ENCODE data around the gene SLC23A1.

The SLC23A1 gene

DNA sequence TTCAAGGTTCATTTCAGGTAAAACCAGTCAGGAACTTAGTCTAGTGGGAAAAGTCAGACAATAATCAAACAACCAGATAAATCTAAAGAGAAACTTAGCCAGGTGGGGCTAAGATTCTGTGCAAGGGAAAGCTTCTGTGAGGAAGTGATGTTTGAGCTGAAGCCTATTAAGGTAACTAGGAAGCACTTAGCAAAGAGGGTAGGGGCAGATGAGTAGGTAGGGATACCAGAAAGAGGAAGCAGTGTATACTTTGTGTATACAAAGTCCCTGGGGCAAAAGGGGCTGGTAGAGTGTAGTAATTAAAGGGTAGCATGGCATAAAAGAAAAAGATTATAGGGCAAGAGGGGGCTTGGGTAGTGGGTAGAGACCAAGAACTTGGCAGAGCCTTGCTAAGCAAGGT lies 24.4 kb upstream of the SLC23A1 start:
- DNase-seq (ENCODE audit: low read depth), result no peak

- DNase-seq (ENCODE audit: low read depth), result no peak
Observed at GRCh38 chr5:139406963-139407362, 23.9 kb upstream of the SLC23A1 start.

DNA sequence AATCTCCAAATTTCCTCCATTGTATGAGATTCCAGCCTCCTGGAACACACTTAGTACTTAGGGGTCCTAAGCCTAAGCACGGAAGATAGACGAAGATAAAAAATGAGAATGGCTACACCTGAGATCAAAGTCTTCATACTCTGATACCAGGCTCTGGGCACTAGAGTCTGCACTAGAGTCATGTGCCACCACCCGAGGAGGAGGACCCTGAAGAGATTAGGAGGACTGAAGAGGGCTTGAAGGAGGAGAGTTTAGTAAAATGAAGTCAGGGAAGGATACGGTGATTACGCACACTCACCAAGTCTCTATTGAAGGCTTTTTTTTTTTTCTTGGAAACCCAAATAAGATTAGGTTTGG lies 21.4 kb upstream of the SLC23A1 start:
- no peak for DNase-seq (ENCODE audit: low read depth)

DNA sequence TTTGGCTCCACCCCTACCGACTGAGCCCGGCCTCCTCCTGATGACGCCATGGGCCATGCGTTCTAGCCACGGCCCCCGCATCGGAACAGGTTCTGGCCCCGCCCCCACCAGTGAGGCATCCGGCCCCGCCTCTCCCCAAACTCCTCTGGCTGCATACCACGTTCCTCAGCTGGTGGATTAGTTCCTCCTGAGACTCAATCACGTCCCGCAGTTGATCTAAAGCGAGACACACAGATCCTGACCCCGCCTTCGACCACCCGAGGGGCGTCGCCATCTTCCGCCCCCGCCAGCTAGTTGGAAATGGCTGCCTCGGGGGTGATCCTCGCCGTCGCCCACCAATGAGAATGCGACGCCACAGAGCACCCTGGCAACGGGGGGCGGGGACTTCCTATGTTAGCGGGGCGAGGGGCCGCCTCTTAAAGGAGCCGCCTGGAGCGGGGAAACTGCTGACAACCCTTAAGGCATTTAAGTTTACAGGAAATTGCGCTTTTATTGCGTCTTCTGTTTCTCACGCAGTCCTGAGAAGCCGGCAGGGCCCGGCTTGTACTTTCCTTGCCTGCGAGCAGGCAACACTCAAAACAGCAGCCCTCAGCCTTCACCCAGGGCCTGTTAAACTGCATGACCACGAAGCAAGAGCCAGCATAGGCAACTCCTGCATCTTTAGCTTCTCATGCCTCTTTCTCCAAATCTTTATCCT lies 20.8 kb upstream of the SLC23A1 start, which contains the start of gene SPATA24:
TSS of gene SPATA24 (minus strand) at position 303 of the 697 bp plus-strand sequence. CDS start at position 274, 29 bp downstream.
- peak; percentile 99 for DNase-seq (ENCODE audit: low read depth)

DNA sequence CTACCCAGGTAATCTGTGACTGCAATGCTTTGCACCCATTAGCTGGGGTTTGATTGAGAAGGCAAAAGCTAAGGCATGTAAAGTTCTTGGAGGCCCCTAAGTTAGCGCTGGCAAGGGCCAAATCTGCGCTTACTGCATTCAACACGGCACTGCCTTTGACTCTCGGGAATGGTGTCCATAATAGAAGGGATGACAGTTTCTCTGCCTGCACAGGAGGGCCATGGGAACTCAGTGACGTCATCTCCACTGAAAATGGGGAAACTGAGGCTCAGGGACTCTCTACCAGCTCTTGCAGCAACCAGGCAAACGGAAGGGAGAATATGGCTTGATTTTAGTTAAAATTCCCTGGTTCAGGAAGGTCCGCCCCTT lies 20.3 kb upstream of the SLC23A1 start:
- DNase-seq (ENCODE audit: low read depth), result no peak

- peak; percentile 27 for DNase-seq (ENCODE audit: low read depth)
Observed at GRCh38 chr5:139402561-139403158, 19.6 kb upstream of the SLC23A1 start.

- no peak for DNase-seq (ENCODE audit: low read depth)
Observed at GRCh38 chr5:139401546-139401945, 18.4 kb upstream of the SLC23A1 start.

- DNase-seq (ENCODE audit: low read depth), result no peak
Observed at GRCh38 chr5:139399501-139400121, 16.5 kb upstream of the SLC23A1 start.

DNA sequence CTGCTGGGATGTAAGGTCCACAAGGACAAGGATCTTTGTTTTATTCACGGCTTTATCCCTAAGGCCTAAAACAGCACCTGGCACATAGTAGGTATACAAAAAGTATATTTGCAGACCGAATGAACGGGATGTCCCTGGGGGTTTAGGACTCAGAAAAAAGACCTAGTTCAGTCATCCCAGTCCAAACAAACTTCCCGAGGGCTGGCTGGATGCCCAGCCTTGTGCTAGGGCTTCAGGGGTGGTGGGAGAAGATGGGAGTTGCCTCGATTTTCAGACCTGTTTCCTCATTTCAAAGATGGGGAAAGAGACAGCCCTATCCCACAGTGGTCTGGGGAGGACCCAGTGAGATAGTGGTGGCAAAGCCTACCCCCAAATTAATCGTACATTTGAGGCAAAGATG lies 14.8 kb upstream of the SLC23A1 start:
- DNase-seq (ENCODE audit: low read depth), result peak; percentile 26

GRCh38 chr5:139396691-139397090 lies 13.6 kb upstream of the SLC23A1 start:
- DNase-seq (ENCODE audit: low read depth), result no peak

DNA sequence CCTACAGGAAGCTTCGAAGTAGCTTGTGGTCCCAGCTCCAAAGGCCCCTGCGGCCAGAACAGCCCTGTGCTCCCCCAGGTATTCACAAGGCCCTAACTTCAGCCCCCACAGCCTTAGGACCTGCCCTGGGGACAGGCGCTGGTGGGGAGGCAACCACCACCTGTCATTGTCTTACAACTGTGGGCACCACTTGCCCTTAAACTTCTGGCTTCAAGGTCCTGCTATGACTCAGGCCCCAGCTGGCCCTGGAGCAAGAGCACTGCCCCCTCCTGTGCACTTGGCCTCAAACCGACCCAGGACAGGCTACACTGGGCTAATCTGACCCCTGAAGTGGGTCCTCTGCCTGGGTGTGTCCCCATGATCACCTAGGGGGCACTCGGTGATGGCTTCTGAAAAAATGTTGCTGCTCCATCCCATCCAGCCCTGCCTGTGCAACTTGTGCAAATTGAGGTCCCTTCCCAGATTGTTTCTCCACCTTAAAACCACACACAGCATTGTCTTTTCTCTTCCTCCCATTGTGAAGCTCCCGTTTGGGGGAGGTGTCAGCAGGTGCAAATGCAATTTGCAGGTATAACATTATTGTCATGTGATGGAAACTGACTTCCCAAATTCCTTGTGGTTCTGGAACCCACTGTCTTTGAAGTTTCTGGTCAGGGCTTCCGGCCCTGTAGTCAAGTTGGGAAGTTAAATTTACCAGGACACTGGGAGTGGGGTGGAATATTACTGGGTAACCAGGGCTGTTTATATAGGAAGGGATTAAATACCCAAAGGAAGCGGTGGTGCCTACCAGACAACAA lies 12.9 kb upstream of the SLC23A1 start:
- DNase-seq (ENCODE audit: low read depth), result peak; percentile 46

- DNase-seq (ENCODE audit: low read depth), result peak; percentile 42
Observed at GRCh38 chr5:139394654-139395566, 11.8 kb upstream of the SLC23A1 start, which contains the start of gene PROB1. Gene PROB1, minus strand, starts transcription at chr5:139395104. Its CDS starts 23 bp downstream, at chr5:139395081.

- peak; percentile 42 for DNase-seq (ENCODE audit: low read depth)
Observed at GRCh38 chr5:139394123-139394653, 11.1 kb upstream of the SLC23A1 start.

DNA sequence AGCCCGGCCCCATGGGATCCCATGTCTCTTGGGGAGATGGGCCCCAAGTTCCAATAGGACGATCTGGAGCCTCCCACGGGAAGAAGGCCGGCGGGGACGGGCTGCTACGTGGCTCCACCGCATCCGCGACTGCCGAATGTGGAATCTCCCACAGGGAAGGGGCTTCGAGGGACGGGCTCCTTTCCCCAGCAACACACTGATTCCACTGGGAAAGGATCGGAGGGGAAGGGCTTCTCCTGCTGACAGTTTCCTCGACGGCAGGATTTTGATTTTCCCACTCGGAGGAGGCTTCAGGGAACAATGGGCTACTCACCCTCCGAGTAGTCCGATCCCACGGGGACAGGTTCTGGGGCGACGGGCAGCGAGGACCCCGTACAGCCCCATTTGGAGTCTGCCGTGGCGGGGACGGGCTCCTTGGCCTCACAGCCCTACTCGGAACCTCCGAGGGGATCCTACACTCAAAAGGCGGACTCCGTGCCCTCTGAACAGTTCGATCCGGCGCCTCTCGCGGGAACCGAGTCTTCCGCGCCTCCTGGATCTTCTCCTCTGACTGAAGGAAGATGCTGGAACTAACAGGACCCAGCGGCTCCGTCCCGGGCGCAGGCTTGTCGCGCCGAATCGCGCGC lies 10.5 kb upstream of the SLC23A1 start:
- DNase-seq (ENCODE audit: low read depth), result no peak

- peak; percentile 59 for DNase-seq (ENCODE audit: low read depth)
Observed at GRCh38 chr5:139392678-139393496, 9.8 kb upstream of the SLC23A1 start.

GRCh38 chr5:139392324-139392677 lies 9.2 kb upstream of the SLC23A1 start:
- DNase-seq (ENCODE audit: low read depth), result no peak

- peak; percentile 93 for DNase-seq (ENCODE audit: low read depth)
Observed at GRCh38 chr5:139391570-139392323, 8.7 kb upstream of the SLC23A1 start.

DNA sequence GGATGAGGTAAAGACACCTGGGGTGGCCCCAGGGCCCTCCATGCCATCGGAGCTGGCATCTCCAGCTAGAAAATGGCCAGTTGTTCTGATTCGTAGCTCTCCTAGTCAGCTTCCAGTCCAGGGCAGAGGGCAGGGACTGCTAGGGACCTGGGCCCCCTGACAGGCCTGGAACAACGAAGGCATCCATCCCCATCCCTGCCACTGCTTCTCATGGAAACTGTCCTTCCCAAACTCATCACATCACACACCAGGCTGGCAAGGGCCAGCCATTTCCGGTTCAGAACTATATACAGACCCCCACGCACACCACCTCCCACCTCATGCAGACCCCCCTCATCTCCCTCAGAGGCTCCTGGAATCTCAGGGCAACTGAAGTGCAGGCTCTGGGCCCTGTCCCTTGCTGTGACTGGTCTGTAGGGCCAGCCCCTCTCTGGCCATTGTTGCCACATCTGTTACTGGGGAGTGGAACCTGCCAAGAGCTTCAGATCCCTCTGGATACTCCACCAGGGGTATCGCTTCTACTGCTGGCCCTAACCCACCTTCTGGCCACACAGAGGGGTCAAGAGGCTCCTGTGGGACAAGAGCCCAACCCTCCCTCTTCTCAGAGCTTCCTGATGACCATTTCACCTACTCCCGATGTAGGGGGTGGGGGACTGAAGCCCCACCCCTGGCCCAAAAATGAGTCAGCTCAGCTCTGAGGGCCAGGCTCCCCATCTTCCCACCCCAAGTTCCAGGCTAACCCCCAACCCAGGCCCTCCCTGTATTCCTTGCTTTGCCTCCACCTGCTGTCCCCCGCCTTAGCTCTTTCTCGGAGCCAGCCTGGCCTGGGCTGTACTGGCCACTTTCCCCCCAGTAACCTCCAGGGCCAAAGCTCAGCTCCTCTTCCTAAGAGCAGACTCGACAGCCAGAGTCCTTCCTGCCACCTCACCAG lies 7.8 kb upstream of the SLC23A1 start:
- no peak for DNase-seq (ENCODE audit: low read depth)

Measured in EH (cell line).